Amniotic epithelial cell (primary cell): ENCODE results near the gene AFAP1.
A peak's percentile ranks its signal among the peaks of the same experiment; 100 is the strongest.

Source experiments
- DNase-seq: peaks from one replicate; pipeline ENCODE4 v3.0.0-alpha.2; 2010; ENCODE audit warnings: low read depth

AFAP1 gene

GRCh38 chr4:7864685-7865084 lies 75.0 kb downstream of the AFAP1 start:
- DNase-seq, result no peak

DNA sequence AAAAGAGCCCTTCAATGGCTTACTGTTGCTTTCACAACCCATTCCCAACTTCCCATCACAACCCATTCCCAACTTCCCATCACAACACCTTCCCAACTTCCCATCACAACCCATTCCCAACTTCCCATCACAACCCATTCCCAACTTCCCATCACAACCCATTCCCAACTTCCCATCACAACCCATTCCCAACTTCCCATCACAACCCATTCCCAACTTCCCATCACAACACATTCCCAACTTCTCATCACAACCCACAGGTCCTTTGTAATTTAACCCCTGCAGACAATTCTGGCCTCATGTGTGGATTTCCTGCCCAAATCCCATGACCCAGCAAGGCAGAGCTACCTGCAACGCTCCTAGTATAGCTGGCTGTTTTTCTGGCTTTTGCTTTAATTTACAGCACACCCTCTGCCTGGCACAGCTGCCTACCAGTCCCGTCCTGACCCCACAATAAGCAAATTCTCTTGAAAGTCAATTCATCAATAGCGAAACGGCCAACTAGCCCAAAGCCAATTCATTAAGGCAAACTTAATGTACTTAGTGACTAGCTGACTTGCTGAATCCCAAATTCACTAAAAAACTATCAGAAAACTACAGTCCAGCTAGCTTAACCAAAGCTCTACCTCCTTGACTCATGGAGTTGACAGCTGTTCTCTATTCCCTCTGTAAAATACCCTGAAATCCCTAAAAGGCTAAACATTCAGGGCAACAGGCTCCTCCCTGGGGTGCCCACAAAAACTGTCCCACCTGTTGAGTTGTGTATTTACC lies 75.6 kb downstream of the AFAP1 start:
- peak; percentile 50 for DNase-seq

- no peak for DNase-seq
Measured at GRCh38 chr4:7862561-7863192, 77.0 kb downstream of the AFAP1 start.

DNA sequence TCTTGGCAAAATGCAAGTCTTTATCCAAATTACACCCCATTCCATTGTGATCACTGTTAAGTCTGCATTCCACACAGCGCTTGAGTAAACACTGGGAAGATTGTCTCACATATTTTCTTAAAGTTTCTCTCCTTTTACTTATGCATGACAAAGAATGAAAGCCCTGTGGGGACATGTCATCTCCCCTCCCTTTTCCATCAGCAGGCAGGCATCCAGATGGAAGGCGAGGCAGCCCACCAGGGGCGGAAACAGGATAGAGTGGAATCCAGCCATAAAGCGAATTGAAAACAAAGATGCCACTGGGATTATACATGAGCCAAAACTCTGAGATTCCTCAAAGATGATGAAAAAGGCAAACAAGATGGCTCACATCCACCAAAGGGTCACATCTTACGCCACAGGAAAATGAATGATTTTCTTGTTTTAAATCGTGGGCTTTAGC lies 78.2 kb downstream of the AFAP1 start:
- DNase-seq, result peak; percentile 76

GRCh38 chr4:7860600-7861163 lies 79.0 kb downstream of the AFAP1 start:
- no peak for DNase-seq

GRCh38 chr4:7859326-7859725 lies 80.3 kb downstream of the AFAP1 start:
- no peak for DNase-seq

- no peak for DNase-seq
Measured at GRCh38 chr4:7858498-7858897, 81.2 kb downstream of the AFAP1 start.

GRCh38 chr4:7857993-7858392 lies 81.7 kb downstream of the AFAP1 start:
- no peak for DNase-seq

DNA sequence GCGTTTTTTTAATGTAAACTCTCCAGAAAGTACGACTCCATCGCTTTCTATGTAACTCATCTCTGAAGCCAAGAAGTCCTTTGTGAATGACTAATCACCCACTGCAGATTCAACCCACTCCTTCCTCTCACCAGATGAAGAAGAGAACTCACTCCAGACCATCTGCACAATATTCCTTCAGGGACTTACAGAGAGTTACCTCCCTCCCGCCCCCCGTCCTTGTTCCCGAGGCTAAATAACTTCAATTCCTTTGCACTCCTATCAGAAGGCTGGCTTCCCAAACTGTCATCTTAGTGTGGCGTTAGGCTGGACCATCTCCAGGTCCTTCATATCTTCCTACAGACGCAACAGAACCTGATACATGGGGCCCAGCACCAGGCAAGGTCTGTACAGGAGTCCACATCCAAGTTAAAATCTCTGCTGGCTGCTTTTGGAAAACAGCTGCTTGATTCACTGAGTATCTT lies 82.4 kb downstream of the AFAP1 start:
- DNase-seq, result peak; percentile 70

DNA sequence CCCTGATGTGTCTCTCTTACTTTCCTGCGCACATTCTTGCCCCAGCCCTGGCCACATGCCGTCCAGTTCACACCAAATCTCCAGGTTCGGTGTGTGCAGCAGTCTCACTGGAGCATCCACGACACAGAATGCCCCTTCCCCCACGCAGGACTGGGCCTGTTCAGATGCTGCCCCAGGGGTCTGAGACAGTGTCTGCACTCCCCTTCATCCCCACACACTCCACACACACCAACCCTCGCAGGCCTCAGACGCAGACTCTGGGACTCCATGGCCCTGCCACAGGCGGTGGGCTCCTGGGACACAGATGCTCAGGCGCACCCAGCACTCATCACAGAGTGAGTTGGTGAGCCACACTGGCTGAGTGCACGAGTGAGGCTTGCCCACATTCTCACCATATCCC lies 83.9 kb downstream of the AFAP1 start:
- DNase-seq, result no peak

DNA sequence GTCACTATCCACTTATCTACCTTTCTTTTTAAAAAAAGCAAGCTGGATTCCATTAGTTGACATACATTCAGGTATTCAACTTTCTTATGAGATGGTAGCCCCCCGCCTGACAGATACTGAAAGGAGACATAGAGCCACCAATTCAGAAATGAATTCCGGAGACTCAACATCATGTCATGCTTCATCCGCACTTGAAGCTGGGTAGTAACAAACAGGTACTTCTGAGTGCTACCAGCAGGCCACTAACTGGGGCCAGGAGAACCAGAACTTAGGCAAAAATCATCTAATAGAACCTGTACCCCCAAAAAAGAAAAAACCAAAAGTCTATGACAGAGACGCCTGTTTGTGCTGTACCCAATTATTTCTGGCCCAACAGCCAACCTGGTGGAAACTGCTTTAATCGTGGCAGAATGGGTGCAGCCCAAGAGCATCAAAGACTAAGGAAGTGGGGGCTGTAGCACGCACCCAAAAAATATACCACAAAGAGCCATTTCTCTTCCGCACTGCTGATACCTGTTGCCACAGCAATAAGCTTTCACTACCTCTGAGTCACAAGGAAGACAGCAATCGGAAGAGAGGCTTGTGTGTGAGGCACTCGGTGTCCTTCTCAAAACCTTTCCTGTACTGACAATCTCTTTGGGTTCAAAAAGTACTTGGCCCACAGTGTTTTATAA lies 84.8 kb downstream of the AFAP1 start:
- DNase-seq, result no peak

- no peak for DNase-seq
Measured at GRCh38 chr4:7854216-7854615, 85.4 kb downstream of the AFAP1 start.

- DNase-seq, result no peak
Measured at GRCh38 chr4:7853271-7853670, 86.4 kb downstream of the AFAP1 start.

- DNase-seq, result no peak
Measured at GRCh38 chr4:7852568-7853185, 87.0 kb downstream of the AFAP1 start.

DNA sequence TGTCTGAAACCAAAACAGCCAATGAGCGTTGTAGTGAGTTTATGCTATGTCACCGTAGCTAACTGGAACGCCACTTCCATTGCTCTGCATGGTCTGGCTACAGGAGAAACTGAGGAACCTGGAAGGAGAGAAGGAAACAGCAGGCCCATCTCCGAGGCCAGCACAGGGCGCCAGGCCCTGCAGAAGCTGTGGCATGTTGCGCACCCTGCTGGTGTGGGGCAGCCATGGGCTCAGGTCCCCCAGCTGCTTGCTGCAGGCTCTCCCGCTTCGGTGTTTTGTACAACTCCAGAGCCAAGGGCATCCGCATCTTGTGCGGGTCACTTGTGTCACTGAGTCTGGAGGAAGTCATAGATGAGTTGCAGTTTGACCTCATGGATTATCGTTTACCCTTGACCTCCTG lies 89.2 kb downstream of the AFAP1 start:
- DNase-seq, result no peak

- DNase-seq, result no peak
Measured at GRCh38 chr4:7847206-7847605, 92.5 kb downstream of the AFAP1 start.

DNA sequence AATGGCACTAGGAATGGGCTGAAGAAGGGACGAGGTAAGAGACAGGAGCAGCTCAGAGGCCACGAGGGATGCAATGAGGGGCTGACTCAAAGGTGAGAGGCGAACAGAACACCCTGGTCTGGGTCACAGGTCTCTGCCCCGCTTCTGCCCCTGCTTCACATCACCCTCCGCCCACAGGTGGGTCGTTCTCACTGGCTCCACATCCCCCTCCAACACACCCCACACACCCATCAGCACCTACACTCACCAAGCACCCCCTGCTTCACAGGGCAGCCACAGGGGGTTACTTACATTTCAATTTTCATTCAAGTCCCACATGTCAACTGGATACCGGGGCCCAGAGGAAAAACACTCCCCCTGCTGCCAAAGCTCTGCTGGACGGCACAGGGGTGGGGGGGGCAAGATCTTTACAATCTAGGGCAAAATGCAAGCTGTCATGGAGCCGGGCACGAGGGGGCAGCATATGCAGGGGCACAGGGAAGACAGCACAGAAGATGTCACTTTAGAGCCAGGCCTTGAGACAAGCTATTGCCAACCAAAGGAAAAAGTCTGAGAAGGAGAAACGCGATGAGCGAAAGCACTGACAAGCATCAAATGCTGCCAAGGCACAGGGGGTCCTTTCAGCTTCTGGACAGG lies 94.0 kb downstream of the AFAP1 start:
- no peak for DNase-seq

GRCh38 chr4:7844594-7844991 lies 95.1 kb downstream of the AFAP1 start:
- DNase-seq, result peak; percentile 96

DNA sequence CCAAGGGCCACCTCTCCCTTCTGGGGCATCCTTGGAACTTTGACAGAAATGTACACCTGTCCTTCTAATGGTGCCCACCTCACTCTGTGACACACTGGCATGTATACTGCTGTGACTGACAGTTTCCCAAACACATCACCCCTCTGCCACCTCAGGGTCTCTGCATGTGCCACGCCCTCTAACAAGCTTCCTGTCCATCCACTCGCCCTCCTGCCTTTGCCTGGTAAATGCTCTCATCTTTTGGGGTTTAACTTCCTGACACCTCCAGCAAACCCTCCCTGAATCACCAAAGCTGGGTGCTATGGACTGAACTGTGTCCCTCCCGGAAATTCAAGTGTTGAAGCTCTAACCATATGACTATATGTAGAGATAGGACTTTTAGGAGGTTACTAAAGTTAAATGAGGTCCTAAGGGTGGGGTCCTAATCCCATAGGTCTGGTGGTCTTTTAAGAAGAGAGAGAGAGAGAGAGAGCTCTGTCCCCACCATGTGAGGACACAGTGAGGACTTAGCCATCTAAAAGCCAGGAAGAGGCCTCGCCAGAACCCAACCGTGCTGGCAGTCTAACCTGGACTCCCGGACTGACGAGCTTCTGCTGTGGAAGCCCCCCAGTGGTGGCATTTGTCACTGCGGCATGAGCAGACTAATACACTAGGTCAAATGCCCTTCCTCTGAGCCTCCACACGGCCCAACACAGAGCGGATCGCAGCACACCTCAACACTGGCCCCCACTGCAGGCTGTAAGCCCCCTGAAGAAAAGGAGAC lies 95.6 kb downstream of the AFAP1 start:
- peak; percentile 67 for DNase-seq

DNA sequence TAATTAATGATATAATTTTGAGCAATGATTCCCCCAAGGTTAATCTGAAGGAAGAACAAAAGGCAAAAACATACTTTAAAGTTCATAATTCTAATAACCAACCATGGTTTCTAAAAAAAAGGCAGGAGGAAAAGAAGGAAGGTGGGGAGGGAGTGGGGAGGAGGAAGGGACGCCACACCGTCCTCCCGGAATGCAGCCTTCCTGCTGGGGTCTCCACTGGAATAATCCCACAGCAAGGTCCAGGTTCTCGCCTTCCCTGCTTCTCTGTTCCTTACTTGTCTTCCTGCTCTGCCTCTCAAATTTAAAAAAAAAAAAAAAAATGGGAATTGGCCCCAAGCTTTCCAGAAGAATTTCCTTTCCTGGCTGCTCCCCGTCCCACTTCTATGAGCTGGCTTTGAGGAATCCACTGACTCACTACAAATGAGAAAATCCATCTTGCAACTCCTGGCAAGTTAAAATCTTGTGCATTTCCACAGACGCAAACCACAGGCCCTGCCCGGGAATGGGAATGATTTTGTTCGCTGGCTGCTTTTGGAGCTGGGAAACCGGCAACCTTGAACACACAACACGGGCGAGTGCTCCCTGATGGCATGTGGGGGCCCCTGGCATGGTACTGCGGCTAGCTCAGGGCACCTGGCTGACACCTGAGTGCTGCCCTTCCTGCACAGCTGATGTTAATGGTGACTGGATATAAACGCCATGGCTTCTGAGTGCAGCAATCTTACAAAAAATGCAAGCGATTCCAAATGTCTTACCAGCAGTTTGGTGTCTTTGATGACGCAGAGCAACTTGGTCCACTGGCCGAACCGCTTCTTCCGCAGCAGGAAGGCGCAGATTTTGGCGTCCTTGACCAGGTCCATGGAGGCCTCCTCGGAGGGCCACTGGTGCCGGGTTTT lies 97.0 kb downstream of the AFAP1 start:
- peak; percentile 99 for DNase-seq
